GM15510 (cell line): ENCODE results near the gene SCYGR6.

Source experiments
- POLR2A ChIP-seq: IDR thresholded peaks from 3 replicates; pipeline ENCODE4 v1.6.1; 2011; ENCODE audit warnings: borderline replicate concordance; ENCODE audit not compliant: insufficient read length; ENCODE audit errors: extremely low read depth

Gene SCYGR6, protein sequence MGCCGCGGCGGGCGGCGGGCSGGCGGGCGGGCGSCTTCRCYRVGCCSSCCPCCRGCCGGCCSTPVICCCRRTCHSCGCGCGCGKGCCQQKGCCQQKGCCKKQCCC

GRCh38 chr2:227724394-227725039 lies at the start of gene SCYGR6:
Gene SCYGR6, minus strand, starts transcription at chr2:227724757. Its CDS starts 0 bp downstream, at chr2:227724757.
- no peak for TF ChIP-seq POLR2A

GRCh38 chr2:227774011-227774624 lies 49.6 kb upstream of the SCYGR6 start:
- no peak for TF ChIP-seq POLR2A

GRCh38 chr2:227772932-227773331 lies 48.4 kb upstream of the SCYGR6 start:
- TF ChIP-seq POLR2A, result no peak

DNA sequence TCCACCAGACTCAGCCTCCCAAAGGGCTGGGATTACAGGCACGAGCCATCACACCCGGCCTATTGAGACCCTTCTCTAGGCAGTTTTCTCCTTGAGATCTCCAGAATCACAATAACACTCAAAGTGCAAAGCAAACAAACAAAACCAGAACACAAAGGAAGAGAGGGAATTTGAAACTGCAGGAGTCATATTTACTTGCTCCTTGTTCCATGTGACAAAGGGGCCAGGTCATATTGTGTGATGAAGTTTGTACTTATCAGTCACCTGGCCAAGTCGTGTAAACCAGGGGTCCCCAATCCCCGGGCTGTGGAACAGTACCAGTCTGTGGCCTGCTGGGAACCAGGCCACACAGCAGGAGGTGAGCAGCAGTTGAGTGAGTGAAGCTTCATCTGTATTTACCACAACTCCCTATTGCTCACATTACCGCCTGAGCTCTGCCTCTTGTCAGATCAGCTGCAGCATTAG lies 47.7 kb upstream of the SCYGR6 start:
- no peak for TF ChIP-seq POLR2A

DNA sequence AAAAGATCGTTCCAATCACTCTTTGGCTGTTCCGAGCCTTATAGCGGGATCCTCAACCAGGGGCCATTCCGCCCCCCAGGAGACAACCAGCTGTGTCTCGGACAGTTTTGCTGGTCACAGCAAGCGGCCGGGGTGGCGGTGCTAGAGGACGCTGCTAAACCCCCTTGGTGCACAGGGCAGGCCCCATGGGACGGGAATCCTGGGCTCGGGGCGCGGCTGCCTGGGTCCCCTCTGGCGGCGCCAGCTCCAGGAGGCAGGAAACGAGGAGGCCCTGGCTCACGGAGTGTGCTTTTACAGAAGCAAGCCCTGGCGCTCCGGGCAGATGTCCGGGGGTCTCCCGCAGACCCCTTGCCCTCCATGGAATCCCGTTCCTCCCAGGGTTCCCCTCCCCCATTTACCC lies 43.3 kb upstream of the SCYGR6 start:
- no peak for TF ChIP-seq POLR2A

GRCh38 chr2:227766373-227766883 lies 41.9 kb upstream of the SCYGR6 start:
- no peak for TF ChIP-seq POLR2A

DNA sequence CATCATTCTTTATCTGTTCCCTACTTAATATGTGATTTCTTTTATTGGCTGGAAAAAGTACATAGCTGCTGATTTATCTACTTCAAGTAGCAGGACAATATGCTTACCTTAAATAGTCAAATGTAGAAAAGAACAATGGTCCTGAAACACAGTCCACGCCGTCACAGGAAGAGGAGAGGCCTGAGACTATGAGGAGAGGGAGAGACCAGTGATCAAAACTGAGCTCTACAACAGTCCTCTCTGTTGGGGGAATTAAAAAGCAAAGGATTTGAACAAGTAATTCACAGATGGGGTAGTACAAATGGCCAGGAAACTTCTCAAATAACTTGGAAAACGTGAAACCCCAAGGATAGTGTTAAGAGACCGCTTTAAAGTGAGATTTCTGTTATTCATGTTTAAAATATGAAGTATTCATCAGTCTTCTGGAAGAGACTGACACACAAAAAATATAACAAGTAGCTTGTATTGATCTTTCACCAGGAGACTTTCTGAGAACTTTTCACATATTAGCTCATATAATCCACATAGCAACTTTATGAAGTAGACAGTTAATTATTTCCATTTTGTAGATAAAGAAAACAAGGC lies 41.3 kb upstream of the SCYGR6 start:
- no peak for TF ChIP-seq POLR2A

GRCh38 chr2:227761740-227762476 lies 37.4 kb upstream of the SCYGR6 start:
- TF ChIP-seq POLR2A, result no peak

DNA sequence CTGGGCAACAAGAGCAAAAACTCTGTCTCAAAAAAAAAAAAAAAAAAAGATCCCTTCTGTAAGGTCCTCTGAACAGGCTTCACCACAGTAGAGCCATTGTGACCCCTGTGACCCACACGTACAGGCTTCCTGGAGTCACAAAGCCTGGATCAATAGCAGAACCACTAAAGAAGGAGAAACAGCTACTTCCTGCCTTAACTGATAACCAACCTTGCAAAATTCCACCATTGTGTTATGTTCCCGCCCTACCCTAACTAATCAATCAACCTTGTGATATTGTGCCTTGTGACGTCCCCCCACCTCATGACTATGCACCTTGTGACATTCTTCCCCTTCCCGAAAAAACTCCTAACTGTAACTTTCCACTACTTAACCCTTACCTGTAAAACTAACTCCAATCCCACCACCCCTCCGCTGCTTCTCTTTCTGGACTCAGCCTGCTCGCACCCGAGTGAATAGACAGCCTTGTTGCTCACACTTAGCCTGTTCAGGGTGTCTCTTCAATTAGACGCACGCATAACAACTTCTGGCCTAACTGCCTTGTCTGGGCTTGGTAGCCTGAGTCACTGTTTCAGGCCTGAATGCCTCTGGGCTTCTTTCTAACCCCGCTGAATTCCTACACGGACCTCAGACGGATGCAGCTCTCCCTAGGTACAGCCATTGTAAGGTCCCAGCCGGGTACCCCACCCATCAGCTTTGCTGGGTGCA lies 35.0 kb upstream of the SCYGR6 start:
- no peak for TF ChIP-seq POLR2A

- TF ChIP-seq POLR2A, result no peak
Observed at GRCh38 chr2:227748079-227748478, 23.5 kb upstream of the SCYGR6 start.

- TF ChIP-seq POLR2A, result no peak
Observed at GRCh38 chr2:227745594-227745993, 21.0 kb upstream of the SCYGR6 start, which contains the start of gene SCYGR8. Gene SCYGR8, plus strand, starts transcription at chr2:227745894. Its CDS starts 0 bp downstream, at chr2:227745894.

GRCh38 chr2:227739351-227739750 lies 14.8 kb upstream of the SCYGR6 start:
- TF ChIP-seq POLR2A, result no peak

DNA sequence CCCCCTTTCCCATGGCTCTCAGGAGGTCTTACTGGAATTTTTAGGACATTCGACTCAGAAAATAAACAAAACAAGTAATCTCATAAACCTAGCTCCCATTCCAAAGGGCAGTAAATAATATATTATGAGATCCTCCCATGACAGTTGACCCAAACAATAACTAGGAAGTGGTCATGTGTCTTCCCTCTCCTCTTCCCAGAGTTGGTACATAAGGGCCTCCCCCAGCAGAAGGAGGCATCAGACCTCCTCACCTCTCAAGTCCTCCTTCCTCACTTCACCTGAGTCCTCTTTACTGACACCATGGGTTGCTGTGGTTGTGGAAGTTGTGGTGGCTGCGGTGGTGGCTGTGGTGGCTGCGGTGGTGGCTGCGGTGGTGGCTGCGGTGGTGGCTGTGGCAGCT lies 3.5 kb upstream of the SCYGR6 start, which contains the start of gene SCYGR7:
TSS of gene SCYGR7 (plus strand) at position 301 of the 400 bp plus-strand sequence. CDS start at position 301, 0 bp downstream.
- TF ChIP-seq POLR2A, result no peak

GRCh38 chr2:227720680-227721079 lies 3.9 kb downstream of the SCYGR6 start:
- no peak for TF ChIP-seq POLR2A
